Measurements from ENCODE around the gene PNP. TPM values are rescaled to one million over a fixed set of nuclear protein-coding genes. Genes with fewer than 3 reads are reported as not detected.

PNP gene
- total RNA-seq, 1 donor from 2014 or later = 6.4 TPM

GRCh38 chr14:20435582-20436362 is 33.4 kb upstream of the PNP start, which contains the start of gene KLHL33:
Gene KLHL33 (minus strand): TSS chr14:20436166. CDS start chr14:20435811, 355 bp downstream.
- Histone ChIP-seq H3K9me3 (replicated peaks) (no peaks in the 10 kb centered on the region), H3K4me3 (peak within 1 kb of the TSS; percentile 63), H3K27ac (replicated peaks) (peak within 1 kb of the TSS; percentile 72), H3K36me3 (no peaks in the 10 kb centered on the region), H3K4me1 (peaks cover 21% of the 10 kb centered on the region), H3K27me3 (ENCODE audit: low read depth) (peaks cover 31% of the 10 kb centered on the region)
- no peak for DNase-seq
- intact Hi-C loops (cut with micrococcal nuclease) = no loop called here
- TF ChIP-seq CTCF (IDR thresholded peaks at IDR 0.05; ENCODE audit: borderline replicate concordance) = no peak

GRCh38 chr14:20436363-20436755 is 32.8 kb upstream of the PNP start:
- Histone ChIP-seq H3K9me3 (replicated peaks) (no peaks in the 10 kb centered on the region), H3K4me1 (peaks cover 21% of the 10 kb centered on the region), H3K4me3 (no peak overlapping the region), H3K27me3 (ENCODE audit: low read depth) (peaks cover 31% of the 10 kb centered on the region), H3K27ac (replicated peaks) (no peak overlapping the region), H3K36me3 (no peaks in the 10 kb centered on the region)
- no peak for DNase-seq
- intact Hi-C loops (cut with micrococcal nuclease) = no loop called here
- no peak for TF ChIP-seq CTCF (IDR thresholded peaks at IDR 0.05; ENCODE audit: borderline replicate concordance)

GRCh38 chr14:20438664-20439063 is 30.5 kb upstream of the PNP start:
- Histone ChIP-seq H3K27ac (replicated peaks) (no peak overlapping the region), H3K4me1 (peaks cover 21% of the 10 kb centered on the region), H3K4me3 (no peak overlapping the region), H3K27me3 (ENCODE audit: low read depth) (peaks cover 31% of the 10 kb centered on the region), H3K36me3 (no peaks in the 10 kb centered on the region), H3K9me3 (replicated peaks) (no peaks in the 10 kb centered on the region)
- no peak for DNase-seq
- intact Hi-C loops (cut with micrococcal nuclease) = no loop called here
- no peak for TF ChIP-seq CTCF (IDR thresholded peaks at IDR 0.05; ENCODE audit: borderline replicate concordance)

GRCh38 chr14:20440465-20440864 is 28.7 kb upstream of the PNP start:
- H3K4me3 ChIP-seq = no peak overlapping the region
- no peak overlapping the region for H3K27ac ChIP-seq (replicated peaks)
- H3K4me1 ChIP-seq = peaks cover 6% of the 10 kb centered on the region
- intact Hi-C loops (cut with micrococcal nuclease) = no loop called here
- TF ChIP-seq CTCF (IDR thresholded peaks at IDR 0.05; ENCODE audit: borderline replicate concordance) = no peak
- H3K36me3 ChIP-seq = peaks cover 1% of the 10 kb centered on the region
- no peaks in the 10 kb centered on the region for H3K9me3 ChIP-seq (replicated peaks)
- H3K27me3 ChIP-seq (ENCODE audit: low read depth) = peaks cover 21% of the 10 kb centered on the region
- DNase-seq = no peak

- Histone ChIP-seq H3K4me1 (peaks cover 2% of the 10 kb centered on the region), H3K27me3 (ENCODE audit: low read depth) (peaks cover 17% of the 10 kb centered on the region), H3K9me3 (replicated peaks) (no peaks in the 10 kb centered on the region), H3K36me3 (peaks cover 6% of the 10 kb centered on the region), H3K27ac (replicated peaks) (no peak overlapping the region), H3K4me3 (no peak overlapping the region)
- intact Hi-C loops (cut with micrococcal nuclease) = no loop called here
- TF ChIP-seq CTCF (IDR thresholded peaks at IDR 0.05; ENCODE audit: borderline replicate concordance) = no peak
- no peak for DNase-seq
Measured at GRCh38 chr14:20440882-20441281, 28.3 kb upstream of the PNP start.

Measured in left ventricle myocardium inferior (tissue), 1 donor.